HEK293 (cell line): ENCODE measurements around the gene PRKCE.

ENCODE experiments used
- CTCF ChIA-PET: fragments of 350-600 bp; formaldehyde crosslinking; extraction: SDS; loops from one replicate; lab custom pipeline; 2021; ENCODE audit warnings: antibody characterized with exemption; lab: Yijun Ruan, JAX
- POLR2A ChIA-PET: fragments of 300-600 bp; formaldehyde crosslinking; extraction: SDS; loops from one replicate; lab custom pipeline; 2020; ENCODE audit warnings: antibody characterized with exemption, inconsistent platforms; lab: Yijun Ruan, JAX
- H3K27ac ChIP-seq: fragments of 200-500 bp; sonication (Bioruptor generic); 2 replicates; pipeline ENCODE4 v1.5.1; 2014; ENCODE audit warnings: low read depth, low read length, control low read depth, inconsistent platforms; ENCODE audit errors: extremely low read depth
- H3K36me3 ChIP-seq, 2 experiments: fragments of 200-500 bp in 1 of 2; sonication (Bioruptor generic) in 1 of 2; 1 replicate in 1 of 2; 2 replicates in 1 of 2; pipeline ENCODE4 v1.5.1; 2014 to 2017; ENCODE audit warnings: inconsistent platforms in 2 of 2, low read length in 2 of 2; ENCODE audit not compliant: control insufficient read depth in 2 of 2, insufficient read depth in 1 of 2
- H3K4me1 ChIP-seq: fragments of 200-500 bp; sonication (Bioruptor generic); 2 replicates; pipeline ENCODE4 v1.5.1; 2014; ENCODE audit warnings: mild to moderate bottlenecking, low read length, inconsistent platforms; ENCODE audit not compliant: control insufficient read depth, insufficient read depth
- H3K4me3 ChIP-seq: 2 replicates; pipeline ENCODE4 v1.5.1; 2011; ENCODE audit warnings: low read depth, mild to moderate bottlenecking, control low read depth, low read length, moderate library complexity
- H3K9me3 ChIP-seq: fragments of 200-500 bp; sonication (Bioruptor generic); 2 replicates; pipeline ENCODE4 v1.5.1; 2014; ENCODE audit warnings: low read depth, low read length, inconsistent platforms; ENCODE audit not compliant: control insufficient read depth, insufficient read depth
- BCL11B ChIP-seq: fragments of 450-650 bp; formaldehyde crosslinking; IDR thresholded peaks from 2 replicates; pipeline ENCODE4 v1.5.1; 2016; ENCODE audit warnings: low read depth, missing biosample characterization, missing genetic modification characterization
- KLF9 ChIP-seq: fragments of 450-650 bp; formaldehyde crosslinking; IDR thresholded peaks from 2 replicates; pipeline ENCODE4 v1.5.1; 2016; ENCODE audit warnings: missing biosample characterization, missing genetic modification characterization, low read depth
- SP2 ChIP-seq: fragments of 450-650 bp; formaldehyde crosslinking; IDR thresholded peaks from 2 replicates; pipeline ENCODE4 v1.5.1; 2016; ENCODE audit warnings: missing biosample characterization, missing genetic modification characterization
- YY2 ChIP-seq: fragments of 450-650 bp; formaldehyde crosslinking; IDR thresholded peaks from 2 replicates; pipeline ENCODE4 v1.5.1; 2016; ENCODE audit warnings: missing biosample characterization, missing genetic modification characterization
- ZNF112 ChIP-seq: fragments of 450-650 bp; formaldehyde crosslinking; IDR thresholded peaks from 2 replicates; pipeline ENCODE4 v1.5.0; 2017; ENCODE audit warnings: missing biosample characterization, missing genetic modification characterization
- ZNF138 ChIP-seq: fragments of 450-650 bp; formaldehyde crosslinking; IDR thresholded peaks from 2 replicates; pipeline ENCODE4 v1.5.1; 2016; ENCODE audit warnings: missing biosample characterization, missing genetic modification characterization, borderline replicate concordance
- ZNF16 ChIP-seq: fragments of 450-650 bp; formaldehyde crosslinking; IDR thresholded peaks from 2 replicates; pipeline ENCODE4 v1.5.1; 2016; ENCODE audit warnings: low read depth, missing biosample characterization, missing genetic modification characterization
- ZNF174 ChIP-seq: fragments of 450-650 bp; formaldehyde crosslinking; IDR thresholded peaks from 2 replicates; pipeline ENCODE4 v1.5.0; 2017; ENCODE audit warnings: missing biosample characterization, mild to moderate bottlenecking, missing genetic modification characterization
- ZNF2 ChIP-seq: fragments of 450-650 bp; formaldehyde crosslinking; IDR thresholded peaks from 2 replicates; pipeline ENCODE4 v1.5.1; 2016; ENCODE audit warnings: missing biosample characterization, missing genetic modification characterization
- ZNF394 ChIP-seq: fragments of 450-650 bp; formaldehyde crosslinking; IDR thresholded peaks from 2 replicates; pipeline ENCODE4 v1.5.1; 2016; ENCODE audit warnings: missing biosample characterization, missing genetic modification characterization, mild to moderate bottlenecking, moderate library complexity, borderline replicate concordance
- ZNF548 ChIP-seq: fragments of 450-650 bp; formaldehyde crosslinking; IDR thresholded peaks from 2 replicates; pipeline ENCODE4 v1.5.1; 2016; ENCODE audit warnings: missing biosample characterization, missing genetic modification characterization
- ZNF555 ChIP-seq: fragments of 450-650 bp; formaldehyde crosslinking; conservative IDR thresholded peaks from 2 replicates; pipeline ENCODE4 v1.5.1; 2017; ENCODE audit warnings: missing biosample characterization, mild to moderate bottlenecking, missing genetic modification characterization, inconsistent platforms
- ZNF623 ChIP-seq: fragments of 450-650 bp; formaldehyde crosslinking; IDR thresholded peaks from 2 replicates; pipeline ENCODE4 v1.5.1; 2016; ENCODE audit warnings: missing biosample characterization, missing genetic modification characterization
- ZNF660 ChIP-seq: fragments of 450-650 bp; IDR thresholded peaks from 2 replicates; pipeline ENCODE4 v1.5.1; 2018; ENCODE audit warnings: missing biosample characterization, mild to moderate bottlenecking, missing genetic modification characterization
- ZNF692 ChIP-seq: fragments of 450-650 bp; formaldehyde crosslinking; IDR thresholded peaks from 2 replicates; pipeline ENCODE4 v1.5.1; 2016; ENCODE audit warnings: missing biosample characterization, missing genetic modification characterization
- ZNF747 ChIP-seq: fragments of 450-650 bp; formaldehyde crosslinking; IDR thresholded peaks from 2 replicates; pipeline ENCODE4 v1.5.1; 2016; ENCODE audit warnings: missing biosample characterization, missing genetic modification characterization
- ZNF792 ChIP-seq: fragments of 450-650 bp; formaldehyde crosslinking; IDR thresholded peaks from 2 replicates; pipeline ENCODE4 v1.5.1; 2016; ENCODE audit warnings: missing biosample characterization, missing genetic modification characterization
- ZNF830 ChIP-seq: fragments of 450-650 bp; IDR thresholded peaks from 2 replicates; pipeline ENCODE4 v1.5.0; 2018; ENCODE audit warnings: missing biosample characterization, missing genetic modification characterization, low read depth, mild to moderate bottlenecking, moderate library complexity
- ZSCAN16 ChIP-seq: fragments of 450-650 bp; formaldehyde crosslinking; IDR thresholded peaks from 2 replicates; pipeline ENCODE4 v1.5.1; 2016; ENCODE audit warnings: missing biosample characterization, missing genetic modification characterization
- ZSCAN30 ChIP-seq: fragments of 450-650 bp; IDR thresholded peaks from 2 replicates; pipeline ENCODE4 v1.5.1; 2018; ENCODE audit warnings: missing biosample characterization, mild to moderate bottlenecking, missing genetic modification characterization, moderate library complexity
- TF ChIP-seq, protein P1 (sequence below): fragments of 450-650 bp; formaldehyde crosslinking; IDR thresholded peaks from 2 replicates; pipeline ENCODE4 v1.5.1; 2016; ENCODE audit warnings: missing biosample characterization, missing genetic modification characterization

PRKCE gene

DNA sequence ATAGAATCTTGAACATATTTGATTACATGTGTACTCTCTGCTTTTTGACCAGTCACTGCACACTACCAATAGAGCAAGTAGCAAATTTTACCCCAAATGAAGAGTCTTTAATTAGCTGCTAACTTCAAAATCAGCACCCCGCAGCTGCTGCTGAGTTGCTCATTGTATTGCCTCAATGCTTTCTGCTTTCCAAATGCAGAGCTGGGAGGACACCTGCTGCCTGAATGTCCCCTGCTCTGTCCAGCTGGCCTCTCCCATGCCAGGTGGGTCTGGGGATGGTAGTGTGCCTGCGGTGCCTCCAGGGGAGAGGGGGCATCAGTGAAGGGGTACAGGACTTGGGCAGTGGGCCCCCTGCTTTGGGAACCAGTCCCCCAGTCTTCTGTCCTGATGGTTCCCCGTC, 184.8 kb downstream of the PRKCE start (continued):
- TF ChIP-seq ZNF747 (tag by site-specific recombination) (no peak), ZNF830 (tag by site-specific recombination) (no peak), ZNF112 (tag by site-specific recombination) (no peak), BCL11B (no peak), ZNF792 (no peak), ZNF692 (tag by site-specific recombination) (no peak)

DNA sequence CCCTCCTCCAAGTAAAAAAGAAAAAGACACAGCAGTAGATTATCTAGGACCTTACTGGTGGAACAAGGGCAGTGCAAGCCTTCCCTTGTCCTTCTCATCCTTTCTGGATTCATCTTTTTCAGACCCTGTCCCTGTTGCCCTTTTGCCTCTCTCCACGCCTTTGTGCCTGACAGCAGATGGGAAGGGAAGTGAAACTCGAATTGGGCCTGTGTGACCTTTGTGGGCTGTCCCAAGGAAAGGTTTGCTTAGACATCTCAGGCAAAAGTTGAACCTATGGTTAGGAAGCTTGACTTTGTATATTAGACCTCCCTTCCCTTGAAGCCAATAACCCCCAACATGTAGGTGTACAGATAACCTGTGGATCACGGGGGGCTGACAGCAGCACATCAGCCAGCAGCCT, 185.3 kb downstream of the PRKCE start:
- Histone ChIP-seq H3K4me3 (no peak overlapping the region), H3K9me3 (no peaks in the 10 kb centered on the region), H3K27ac (no peak overlapping the region), H3K4me1 (no peaks in the 10 kb centered on the region), H3K36me3 (no peaks in the 10 kb centered on the region)
- TF ChIP-seq KLF9 (tag by site-specific recombination): no peak
- no peak for TF ChIP-seq ZNF660
- TF ChIP-seq ZNF555 (tag by site-specific recombination): no peak
- no peak for TF ChIP-seq SP2 (tag by site-specific recombination)
- TF ChIP-seq ZNF2 (tag by site-specific recombination): no peak
- TF ChIP-seq ZSCAN30 (tag by site-specific recombination): no peak
- TF ChIP-seq, protein P1, sequence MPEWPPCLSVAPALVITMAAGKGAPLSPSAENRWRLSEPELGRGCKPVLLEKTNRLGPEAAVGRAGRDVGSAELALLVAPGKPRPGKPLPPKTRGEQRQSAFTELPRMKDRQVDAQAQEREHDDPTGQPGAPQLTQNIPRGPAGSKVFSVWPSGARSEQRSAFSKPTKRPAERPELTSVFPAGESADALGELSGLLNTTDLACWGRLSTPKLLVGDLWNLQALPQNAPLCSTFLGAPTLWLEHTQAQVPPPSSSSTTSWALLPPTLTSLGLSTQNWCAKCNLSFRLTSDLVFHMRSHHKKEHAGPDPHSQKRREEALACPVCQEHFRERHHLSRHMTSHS: no peak
- TF ChIP-seq ZNF394 (tag by site-specific recombination): no peak
- ChIA-PET CTCF (no interaction called here), POLR2A (no interaction called here)

- Histone ChIP-seq H3K27ac (no peak overlapping the region), H3K4me1 (no peaks in the 10 kb centered on the region), H3K4me3 (no peak overlapping the region), H3K9me3 (no peaks in the 10 kb centered on the region), H3K36me3 (no peaks in the 10 kb centered on the region)
- no peak for TF ChIP-seq ZSCAN16 (tag by site-specific recombination)
- no peak for TF ChIP-seq ZNF174
- no peak for TF ChIP-seq ZNF623 (tag by site-specific recombination)
- TF ChIP-seq ZNF138 (tag by site-specific recombination): no peak
- TF ChIP-seq BCL11B: no peak
- TF ChIP-seq YY2: no peak
- no peak for TF ChIP-seq ZNF16 (tag by site-specific recombination)
- no peak for TF ChIP-seq ZNF548 (tag by site-specific recombination)
- ChIA-PET CTCF (no interaction called here), POLR2A (no interaction called here)
Measured at GRCh38 chr2:45837812-45838341, 186.4 kb downstream of the PRKCE start.
